ENCODE results near the gene CASKIN1.

Gene CASKIN1

GRCh38 chr16:2196981-2197511 is 641 bp upstream of the CASKIN1 start:
- Histone ChIP-seq H3K9me3 (no peaks in the 10 kb centered on the region), H3K4me1 (peaks cover 0 to 21% (median 16%) of the 10 kb centered on the region in 4 donors), H3K36me3 (no peaks in the 10 kb centered on the region), H3K4me3 (peak overlapping the region; percentile 32 to 33), H3K27ac (no peak overlapping the region), H3K27me3 (peaks cover 2 to 64% of the 10 kb centered on the region in 2 donors)
- TF ChIP-seq CTCF (IDR thresholded peaks at IDR 0.05), result no peak
- intact Hi-C loops (cut with DNase I; ENCODE audit: low total_unique reads), result no loop called here
- no peak for DNase-seq

GRCh38 chr16:2195322-2196161 is 863 bp downstream of the CASKIN1 start:
- intact Hi-C loops (cut with DNase I; ENCODE audit: low total_unique reads), result no loop called here

GRCh38 chr16:2194852-2195321 is 1.5 kb downstream of the CASKIN1 start:
- Histone ChIP-seq H3K27me3 (peaks cover 2 to 64% of the 10 kb centered on the region in 2 donors), H3K27ac (no peak overlapping the region), H3K9me3 (no peaks in the 10 kb centered on the region), H3K4me1 (peaks cover 0 to 21% (median 16%) of the 10 kb centered on the region in 4 donors), H3K4me3 (no peak overlapping the region), H3K36me3 (no peaks in the 10 kb centered on the region)
- DNase-seq, result no peak
- TF ChIP-seq CTCF (IDR thresholded peaks at IDR 0.05), result peak in 1 of 2 experiments; percentile 25
- intact Hi-C loops (cut with DNase I; ENCODE audit: low total_unique reads), result no loop called here

More at GRCh38 chr16:2195322-2196161, 863 bp downstream of the CASKIN1 start:
- H3K27ac ChIP-seq, result no peak overlapping the region
- H3K4me3 ChIP-seq, result peak overlapping the region; percentile 33 to 50
- H3K4me1 ChIP-seq, result peaks cover 0 to 21% (median 16%) of the 10 kb centered on the region in 4 donors
- DNase-seq, result no peak
- no peaks in the 10 kb centered on the region for H3K9me3 ChIP-seq
- H3K27me3 ChIP-seq, result peaks cover 2 to 64% of the 10 kb centered on the region in 2 donors
- TF ChIP-seq CTCF (IDR thresholded peaks at IDR 0.05), result no peak
- H3K36me3 ChIP-seq, result no peaks in the 10 kb centered on the region

GRCh38 chr16:2194166-2194834 is 2.1 kb downstream of the CASKIN1 start:
- peaks cover 2 to 61% of the 10 kb centered on the region in 2 donors for H3K27me3 ChIP-seq
- no peak for TF ChIP-seq CTCF (IDR thresholded peaks at IDR 0.05)
- no peaks in the 10 kb centered on the region for H3K36me3 ChIP-seq
- H3K9me3 ChIP-seq, result no peaks in the 10 kb centered on the region
- H3K27ac ChIP-seq, result no peak overlapping the region
- H3K4me1 ChIP-seq, result peaks cover 0 to 21% (median 16%) of the 10 kb centered on the region in 4 donors
- intact Hi-C loops (cut with DNase I; ENCODE audit: low total_unique reads), result no loop called here
- DNase-seq, result no peak
- no peak overlapping the region for H3K4me3 ChIP-seq

- intact Hi-C loops (cut with DNase I; ENCODE audit: low total_unique reads), result no loop called here
- peaks cover 0 to 40% of the 10 kb centered on the region in 2 donors for H3K27me3 ChIP-seq
- DNase-seq, result no peak
- no peak for TF ChIP-seq CTCF (IDR thresholded peaks at IDR 0.05)
- no peaks in the 10 kb centered on the region for H3K9me3 ChIP-seq
- H3K36me3 ChIP-seq, result no peaks in the 10 kb centered on the region
- H3K4me1 ChIP-seq, result peaks cover 0 to 14% (median 13%) of the 10 kb centered on the region in 4 donors
- no peak overlapping the region for H3K27ac ChIP-seq
- H3K4me3 ChIP-seq, result no peak overlapping the region
Observed at GRCh38 chr16:2191446-2191706, 5.0 kb downstream of the CASKIN1 start.
